A549 (cell line): ENCODE measurements around the gene NMNAT2. TPM values are rescaled to one million over a fixed set of nuclear protein-coding genes. Genes with fewer than 3 reads are reported as not detected.

Source experiments
- ATAC-seq, 2 experiments: fragments of 200-7000 bp in 1 of 2; fragments of >200 bp in 1 of 2; cut with Nextera tagmentation in 1 of 2; cut with Tn5 transposase in 1 of 2; 3 replicates each; pipeline versions ENCODE4 v1.8.0 to v1.9.1; 2018 to 2020; ENCODE audit warnings: mild to moderate bottlenecking in 1 of 2, moderate library complexity in 1 of 2
- CTCF ChIA-PET: fragments of 300-600 bp; sonication (Branson Sonifier 250); formaldehyde crosslinking; extraction: SDS; loops from one replicate; lab custom pipeline; 2021; ENCODE audit warnings: antibody characterized with exemption, inconsistent platforms; lab: Yijun Ruan, JAX
- POLR2A ChIA-PET: fragments of 350-600 bp; formaldehyde crosslinking; extraction: SDS; loops from one replicate; lab custom pipeline; 2021; ENCODE audit warnings: antibody characterized with exemption, inconsistent platforms; lab: Yijun Ruan, JAX
- DNase-seq, 2 experiments: peaks; one replicate each; pipeline versions ENCODE4 v3.0.0 to v3.0.0-alpha.2; 2011 to 2016; ENCODE audit warnings: low read depth in 1 of 2, low spot score in 1 of 2
- FAIRE-seq: peaks from 2 replicates; lab custom pipeline; 2011; peaks lifted over from hg19 to GRCh38; lab: Jason Lieb, UNC
- H3K27ac ChIP-seq, 2 experiments: fragments of >200 bp; sonication (Bioruptor Twin); formaldehyde crosslinking; 3 replicates each; pipeline ENCODE4 v1.5.1; 2016 to 2017
- H3K4me1 ChIP-seq: fragments of >200 bp; sonication (Bioruptor Twin); formaldehyde crosslinking; 3 replicates; pipeline ENCODE4 v1.6.1; 2016
- H3K4me2 ChIP-seq: fragments of >200 bp; sonication (Bioruptor Twin); formaldehyde crosslinking; 3 replicates; pipeline ENCODE4 v1.6.1; 2016
- H3K4me3 ChIP-seq: fragments of >200 bp; sonication (Bioruptor Twin); formaldehyde crosslinking; 3 replicates; pipeline ENCODE4 v1.5.1; 2016
- H3K9me3 ChIP-seq: fragments of >200 bp; sonication (Bioruptor Twin); formaldehyde crosslinking; 3 replicates; pipeline ENCODE4 v1.6.1; 2016
- BHLHE40 ChIP-seq: IDR thresholded peaks from 2 replicates; pipeline ENCODE4 v1.6.1; 2012; ENCODE audit warnings: low read depth, low read length, inconsistent platforms
- CBX2 ChIP-seq: fragments of 200-600 bp; sonication (generic); IDR thresholded peaks from 2 replicates; pipeline ENCODE4 v1.6.1; 2016; ENCODE audit warnings: low read depth, mild to moderate bottlenecking, borderline replicate concordance
- EP300 ChIP-seq, 2 experiments: fragments of >200 bp; sonication (Bioruptor Twin); formaldehyde crosslinking; IDR thresholded peaks; 2 replicates in 1 of 2; 3 replicates in 1 of 2; pipeline ENCODE4 v1.6.1; 2016 to 2017
- ESRRA ChIP-seq: fragments of 150-350 bp; IDR thresholded peaks from 2 replicates; pipeline ENCODE4 v1.6.1; 2014; ENCODE audit warnings: mild to moderate bottlenecking, low read length, borderline replicate concordance
- FOSB ChIP-seq: fragments of 250-450 bp; sonication (Bioruptor Pico); IDR thresholded peaks from 2 replicates; pipeline ENCODE4 v1.5.0; 2020; ENCODE audit warnings: mild to moderate bottlenecking, moderate library complexity
- FOSL2 ChIP-seq, 2 experiments: fragments of 450-650 bp in 1 of 2; fragments of >200 bp in 1 of 2; sonication (Bioruptor Twin) in 1 of 2; formaldehyde crosslinking; IDR thresholded peaks; 2 replicates each; pipeline versions ENCODE4 v1.5.0 to v1.6.1; 2016 to 2020; ENCODE audit warnings: mild to moderate bottlenecking in 1 of 2, moderate library complexity in 1 of 2
- FOXS1 ChIP-seq: fragments of 250-450 bp; sonication (Bioruptor Pico); IDR thresholded peaks from 2 replicates; pipeline ENCODE4 v1.5.0; 2020; ENCODE audit warnings: mild to moderate bottlenecking, moderate library complexity
- GATA3 ChIP-seq: IDR thresholded peaks from 2 replicates; pipeline ENCODE4 v1.6.1; 2012; ENCODE audit warnings: borderline replicate concordance
- HDAC2 ChIP-seq: fragments of 200-600 bp; sonication (generic); IDR thresholded peaks from 2 replicates; pipeline ENCODE4 v1.6.1; 2016
- HEYL ChIP-seq: fragments of 250-450 bp; sonication (Bioruptor Pico); IDR thresholded peaks from 2 replicates; pipeline ENCODE4 v1.8.0; 2021; ENCODE audit warnings: mild to moderate bottlenecking, moderate library complexity
- HOXB13 ChIP-seq: fragments of 250-450 bp; sonication (Bioruptor Pico); IDR thresholded peaks from 2 replicates; pipeline ENCODE4 v1.5.0; 2020; ENCODE audit warnings: low read depth, mild to moderate bottlenecking, moderate library complexity
- HOXB5 ChIP-seq: fragments of 250-450 bp; sonication (Bioruptor Pico); IDR thresholded peaks from 2 replicates; pipeline ENCODE4 v1.5.0; 2020; ENCODE audit warnings: mild to moderate bottlenecking, moderate library complexity
- JUN ChIP-seq, 2 experiments: fragments of >200 bp; sonication (Bioruptor Twin); formaldehyde crosslinking; IDR thresholded peaks; 2 replicates in 1 of 2; 3 replicates in 1 of 2; pipeline ENCODE4 v1.6.1; 2016 to 2017
- JUNB ChIP-seq: fragments of >200 bp; sonication (Bioruptor Twin); formaldehyde crosslinking; IDR thresholded peaks from 2 replicates; pipeline ENCODE4 v1.6.1; 2016
- KDM5A ChIP-seq: fragments of 200-600 bp; sonication (generic); IDR thresholded peaks from 2 replicates; pipeline ENCODE4 v1.6.1; 2016; ENCODE audit warnings: antibody characterized with exemption, mild to moderate bottlenecking
- MAFK ChIP-seq: fragments of 450-650 bp; IDR thresholded peaks from 2 replicates; pipeline ENCODE4 v1.6.1; 2014; ENCODE audit not compliant: partially characterized antibody
- NFE2L2 ChIP-seq: fragments of 150-350 bp; conservative IDR thresholded peaks from 2 replicates; pipeline ENCODE4 v1.6.1; 2014; ENCODE audit warnings: low read length
- NPAS2 ChIP-seq: fragments of 250-450 bp; sonication (Bioruptor Pico); IDR thresholded peaks from 2 replicates; pipeline ENCODE4 v1.8.0; 2022; ENCODE audit warnings: mild to moderate bottlenecking, moderate library complexity, borderline replicate concordance
- PHF8 ChIP-seq: fragments of 200-600 bp; sonication (generic); IDR thresholded peaks from 2 replicates; pipeline ENCODE4 v1.6.1; 2016; ENCODE audit warnings: low read depth, mild to moderate bottlenecking, antibody characterized with exemption, moderate library complexity, borderline replicate concordance
- RARB ChIP-seq: fragments of 250-450 bp; sonication (Bioruptor Pico); IDR thresholded peaks from 2 replicates; pipeline ENCODE4 v1.8.0; 2021; ENCODE audit warnings: mild to moderate bottlenecking, moderate library complexity
- RFX5 ChIP-seq: fragments of 450-650 bp; IDR thresholded peaks from 2 replicates; pipeline ENCODE4 v1.7.1; 2014; ENCODE audit warnings: antibody characterized with exemption, mild to moderate bottlenecking, moderate library complexity
- SMC3 ChIP-seq: fragments of >200 bp; sonication (Bioruptor Twin); formaldehyde crosslinking; IDR thresholded peaks from 3 replicates; pipeline ENCODE4 v1.6.1; 2018; ENCODE audit warnings: inconsistent platforms
- SREBF2 ChIP-seq: fragments of 450-650 bp; IDR thresholded peaks from 2 replicates; pipeline ENCODE4 v1.6.1; 2014; ENCODE audit warnings: mild to moderate bottlenecking, moderate library complexity
- TP53 ChIP-seq: fragments of 250-450 bp; sonication (Bioruptor Pico); IDR thresholded peaks from 2 replicates; pipeline ENCODE4 v1.5.0; 2021; ENCODE audit warnings: mild to moderate bottlenecking, moderate library complexity
- ZNF302 ChIP-seq: fragments of 250-450 bp; sonication (Bioruptor Pico); IDR thresholded peaks from 2 replicates; pipeline ENCODE4 v1.9.0; 2021; ENCODE audit warnings: inconsistent platforms, mild to moderate bottlenecking, moderate library complexity
- ZSCAN20 ChIP-seq: fragments of 250-450 bp; sonication (Bioruptor Pico); IDR thresholded peaks from 2 replicates; pipeline ENCODE4 v1.8.0; 2022; ENCODE audit warnings: mild to moderate bottlenecking, moderate library complexity
- WGBS: methylation state at CpG from one replicate; pipeline ENCODE4 v1.1.6; 2017; ENCODE audit errors: missing lambda C conversion rate; 5-methylcytosine and 5-hydroxymethylcytosine counted together
- polyA plus RNA-seq, 4 experiments: library from polyadenylated mRNA; depleted of rRNA in 3 of 4; stranded (reverse); fragments of >200 nt; fragmentation: RNase III in 1 of 4; extraction: RNeasy Plus Mini Kit Qiagen cat#74134 plus additional on column Dnase treatment in 1 of 4; gene quantifications; 2 replicates in 3 of 4; 3 replicates in 1 of 4; pipeline ENCODE4 v1.2.3, GENCODE V29; 2011 to 2017
- TF ChIP-seq, protein P1 (sequence below): fragments of 250-450 bp; sonication (Bioruptor Pico); IDR thresholded peaks from 2 replicates; pipeline ENCODE4 v1.5.0; 2020; ENCODE audit warnings: low read depth, mild to moderate bottlenecking, moderate library complexity
- TF ChIP-seq, protein P2 (sequence below): fragments of 150-350 bp; IDR thresholded peaks from 2 replicates; pipeline ENCODE4 v1.6.1; 2014; ENCODE audit warnings: low read depth, mild to moderate bottlenecking, low read length
- TF ChIP-seq, protein P3 (sequence below): fragments of >200 bp; sonication (Bioruptor Twin); formaldehyde crosslinking; IDR thresholded peaks from 3 replicates; pipeline ENCODE4 v1.5.1; 2016
- TF ChIP-seq, protein P4 (sequence below): fragments of >200 bp; sonication (Bioruptor Twin); formaldehyde crosslinking; IDR thresholded peaks from 2 replicates; pipeline ENCODE4 v1.6.1; 2016
- TF ChIP-seq, protein P5 (sequence below): fragments of 450-650 bp; IDR thresholded peaks from 2 replicates; pipeline ENCODE4 v1.6.1; 2014; ENCODE audit warnings: antibody characterized with exemption

Gene NMNAT2
- polyA plus RNA-seq, 2 of the 4 experiments (the other 2 are of a cell fraction), result 0.16 to 0.63 TPM

DNA sequence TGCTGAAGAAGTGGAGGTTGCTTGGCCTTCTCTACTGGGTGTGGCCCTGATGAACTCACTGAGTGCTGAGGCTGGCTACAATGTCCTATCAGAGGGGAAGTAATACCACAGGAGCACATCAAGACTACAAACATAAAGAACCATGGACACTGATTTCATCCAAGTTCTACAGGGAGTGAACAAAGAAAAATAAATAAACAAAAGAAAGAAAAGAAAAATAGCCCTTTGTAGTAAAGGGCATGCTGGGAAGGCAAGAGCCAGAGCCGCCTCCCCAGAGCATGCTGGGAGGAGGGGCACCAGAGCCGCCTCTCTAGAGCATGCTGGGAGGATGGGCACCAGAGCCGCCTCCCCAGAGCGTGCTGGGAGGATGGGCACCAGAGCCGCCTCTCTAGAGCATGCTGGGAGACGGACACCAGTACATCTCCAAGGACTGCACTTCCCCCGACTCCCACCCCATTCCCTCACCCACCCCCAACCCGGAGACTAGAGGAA is 166.2 kb downstream of the NMNAT2 start:
- H3K27ac ChIP-seq, result no peak overlapping the region
- CTCF ChIA-PET, result interaction anchor here (1.3 kb wide), 1 partner anchor 13 kb away, joined by 3 read pairs; no protein-coding TSS in a partner anchor
- H3K4me3 ChIP-seq, result no peak overlapping the region
- DNase-seq, result no peak
- WGBS, result 75% methylated on average over 8 of the region's 8 CpGs
- POLR2A ChIA-PET, result no interaction called here
- peaks cover 22% of the 10 kb centered on the region; the same call in 2 of the 3 replicates for H3K9me3 ChIP-seq
- FAIRE-seq, result no peak
- no peak for ATAC-seq
- TF ChIP-seq KDM5A (no peak), FOXS1 (CRISPR knock-in tag) (no peak), HEYL (CRISPR knock-in tag) (no peak), CBX2 (no peak), HDAC2 (no peak), TP53 (CRISPR knock-in tag) (no peak), GATA3 (no peak), ESRRA (no peak), JUNB (no peak), NPAS2 (no peak), ZSCAN20 (CRISPR knock-in tag) (no peak), NFE2L2 (no peak), FOSB (CRISPR knock-in tag) (no peak)
- TF ChIP-seq, protein P1, sequence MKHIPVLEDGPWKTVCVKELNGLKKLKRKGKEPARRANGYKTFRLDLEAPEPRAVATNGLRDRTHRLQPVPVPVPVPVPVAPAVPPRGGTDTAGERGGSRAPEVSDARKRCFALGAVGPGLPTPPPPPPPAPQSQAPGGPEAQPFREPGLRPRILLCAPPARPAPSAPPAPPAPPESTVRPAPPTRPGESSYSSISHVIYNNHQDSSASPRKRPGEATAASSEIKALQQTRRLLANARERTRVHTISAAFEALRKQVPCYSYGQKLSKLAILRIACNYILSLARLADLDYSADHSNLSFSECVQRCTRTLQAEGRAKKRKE (CRISPR knock-in tag), result no peak
- TF ChIP-seq, protein P2, sequence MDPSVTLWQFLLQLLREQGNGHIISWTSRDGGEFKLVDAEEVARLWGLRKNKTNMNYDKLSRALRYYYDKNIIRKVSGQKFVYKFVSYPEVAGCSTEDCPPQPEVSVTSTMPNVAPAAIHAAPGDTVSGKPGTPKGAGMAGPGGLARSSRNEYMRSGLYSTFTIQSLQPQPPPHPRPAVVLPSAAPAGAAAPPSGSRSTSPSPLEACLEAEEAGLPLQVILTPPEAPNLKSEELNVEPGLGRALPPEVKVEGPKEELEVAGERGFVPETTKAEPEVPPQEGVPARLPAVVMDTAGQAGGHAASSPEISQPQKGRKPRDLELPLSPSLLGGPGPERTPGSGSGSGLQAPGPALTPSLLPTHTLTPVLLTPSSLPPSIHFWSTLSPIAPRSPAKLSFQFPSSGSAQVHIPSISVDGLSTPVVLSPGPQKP, result no peak
- TF ChIP-seq, protein P3, sequence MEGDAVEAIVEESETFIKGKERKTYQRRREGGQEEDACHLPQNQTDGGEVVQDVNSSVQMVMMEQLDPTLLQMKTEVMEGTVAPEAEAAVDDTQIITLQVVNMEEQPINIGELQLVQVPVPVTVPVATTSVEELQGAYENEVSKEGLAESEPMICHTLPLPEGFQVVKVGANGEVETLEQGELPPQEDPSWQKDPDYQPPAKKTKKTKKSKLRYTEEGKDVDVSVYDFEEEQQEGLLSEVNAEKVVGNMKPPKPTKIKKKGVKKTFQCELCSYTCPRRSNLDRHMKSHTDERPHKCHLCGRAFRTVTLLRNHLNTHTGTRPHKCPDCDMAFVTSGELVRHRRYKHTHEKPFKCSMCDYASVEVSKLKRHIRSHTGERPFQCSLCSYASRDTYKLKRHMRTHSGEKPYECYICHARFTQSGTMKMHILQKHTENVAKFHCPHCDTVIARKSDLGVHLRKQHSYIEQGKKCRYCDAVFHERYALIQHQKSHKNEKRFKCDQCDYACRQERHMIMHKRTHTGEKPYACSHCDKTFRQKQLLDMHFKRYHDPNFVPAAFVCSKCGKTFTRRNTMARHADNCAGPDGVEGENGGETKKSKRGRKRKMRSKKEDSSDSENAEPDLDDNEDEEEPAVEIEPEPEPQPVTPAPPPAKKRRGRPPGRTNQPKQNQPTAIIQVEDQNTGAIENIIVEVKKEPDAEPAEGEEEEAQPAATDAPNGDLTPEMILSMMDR, result no peak
- TF ChIP-seq, protein P4, sequence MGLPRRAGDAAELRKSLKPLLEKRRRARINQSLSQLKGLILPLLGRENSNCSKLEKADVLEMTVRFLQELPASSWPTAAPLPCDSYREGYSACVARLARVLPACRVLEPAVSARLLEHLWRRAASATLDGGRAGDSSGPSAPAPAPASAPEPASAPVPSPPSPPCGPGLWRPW, result no peak
- H3K4me2 ChIP-seq, result no peak overlapping the region
- H3K4me1 ChIP-seq, result peaks cover 4% of the 10 kb centered on the region; the same call in 2 of the 3 replicates

DNA sequence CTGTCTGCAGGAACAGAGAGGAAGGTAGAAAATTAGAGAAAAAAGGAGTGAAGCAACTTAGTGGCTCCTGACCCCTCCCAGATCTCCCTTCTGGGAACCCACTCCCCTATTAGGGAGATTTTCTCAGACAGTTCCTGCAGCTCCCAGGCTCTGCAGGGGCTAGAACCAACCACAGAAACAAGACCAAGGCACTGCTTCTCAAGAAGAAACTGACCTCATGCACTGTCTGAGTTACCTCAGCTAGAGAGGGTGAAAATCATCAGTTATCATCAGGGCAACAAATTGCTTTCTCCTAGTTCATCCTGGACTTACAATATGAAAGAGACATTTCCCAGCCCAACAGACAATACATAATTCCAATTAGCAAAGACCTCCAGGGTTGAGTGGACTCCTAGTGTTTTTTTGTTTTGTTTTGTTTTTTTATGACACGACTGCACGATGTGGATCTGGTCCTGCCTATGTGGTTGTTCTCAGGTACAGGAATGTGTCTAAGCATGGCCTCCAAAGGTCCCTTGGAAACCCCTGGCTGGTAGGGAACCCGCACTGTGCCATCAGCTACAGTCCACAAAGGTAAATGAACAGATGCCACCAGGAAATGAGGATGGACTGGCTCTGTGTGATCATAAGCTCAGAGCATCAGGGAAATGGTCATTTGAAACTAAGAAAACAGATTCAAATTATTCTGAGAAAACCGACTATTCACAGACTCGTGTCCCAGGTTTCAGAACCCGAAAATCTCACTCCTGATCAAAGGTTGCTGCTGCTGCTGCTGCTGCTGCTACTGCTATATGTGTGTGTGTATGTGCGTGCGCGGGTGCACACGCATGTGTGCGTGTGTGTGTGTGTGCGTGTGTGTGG is 166.8 kb downstream of the NMNAT2 start:
- ATAC-seq (no peak), DNase-seq (no peak)
- Histone ChIP-seq H3K4me1 (peaks cover 4% of the 10 kb centered on the region; the same call in 2 of the 3 replicates), H3K9me3 (peaks cover 22% of the 10 kb centered on the region; the same call in 2 of the 3 replicates), H3K4me2 (no peak overlapping the region), H3K4me3 (no peak overlapping the region)
- 87% methylated on average over 12 of the region's 12 CpGs for WGBS
- POLR2A ChIA-PET, result no interaction called here
- TF ChIP-seq ZNF302 (no peak), PHF8 (no peak), FOSB (CRISPR knock-in tag) (no peak), TP53 (CRISPR knock-in tag) (no peak), HOXB5 (CRISPR knock-in tag) (no peak), SREBF2 (no peak), RFX5 (no peak), FOXS1 (CRISPR knock-in tag) (no peak), JUN (IDR thresholded peaks at IDR 0.05) (no peak), HOXB13 (no peak), MAFK (no peak), EP300 (IDR thresholded peaks at IDR 0.05) (no peak), CBX2 (no peak), BHLHE40 (no peak), FOSL2 (IDR thresholded peaks at IDR 0.05) (no peak), FOSL2 (CRISPR knock-in tag; IDR thresholded peaks at IDR 0.05) (no peak), SMC3 (no peak), ZSCAN20 (CRISPR knock-in tag) (no peak), RARB (CRISPR knock-in tag) (no peak), JUNB (no peak)
- TF ChIP-seq, protein P5, sequence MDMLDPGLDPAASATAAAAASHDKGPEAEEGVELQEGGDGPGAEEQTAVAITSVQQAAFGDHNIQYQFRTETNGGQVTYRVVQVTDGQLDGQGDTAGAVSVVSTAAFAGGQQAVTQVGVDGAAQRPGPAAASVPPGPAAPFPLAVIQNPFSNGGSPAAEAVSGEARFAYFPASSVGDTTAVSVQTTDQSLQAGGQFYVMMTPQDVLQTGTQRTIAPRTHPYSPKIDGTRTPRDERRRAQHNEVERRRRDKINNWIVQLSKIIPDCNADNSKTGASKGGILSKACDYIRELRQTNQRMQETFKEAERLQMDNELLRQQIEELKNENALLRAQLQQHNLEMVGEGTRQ, result no peak
- TF ChIP-seq, all 56 proteins: peak for 0
- CTCF ChIA-PET, result interaction anchor here (1.3 to 1.5 kb wide), 2 partner anchors 12 to 16 kb away, joined by 3 to 4 read pairs; no protein-coding TSS in a partner anchor
- H3K27ac ChIP-seq, result no peak overlapping the region
- no peak for FAIRE-seq
